Gastroesophageal sphincter (tissue), 4 donors: ENCODE results near the gene SPATA1. TPM values are rescaled to one million over a fixed set of nuclear protein-coding genes. Genes with fewer than 3 reads are reported as not detected.
A peak's percentile ranks its signal among the peaks of the same experiment; 100 is the strongest.

Experiments
- ATAC-seq: fragments of 150-250 bp; one replicate; pipeline ENCODE4 v1.9.1; 2016; ENCODE audit warnings: mild to moderate bottlenecking, moderate library complexity
- H3K27ac ChIP-seq, 4 donors: fragments of 200-600 bp; sonication (generic) in 3 of 4; 1 replicate in 3 of 4; 2 replicates in 1 of 4; pipeline ENCODE4 v1.5.1; 2016 to 2019
- H3K27me3 ChIP-seq: fragments of 200-600 bp; sonication (generic); one replicate; pipeline ENCODE4 v1.5.1; 2019
- H3K36me3 ChIP-seq, 2 donors: fragments of 200-600 bp; sonication (generic); one replicate each; pipeline ENCODE4 v1.5.1; 2019; ENCODE audit warnings: control low read depth in 1 of 2
- H3K4me1 ChIP-seq, 3 donors: fragments of 200-600 bp; sonication (generic); 1 replicate in 2 of 3; 2 replicates in 1 of 3; pipeline ENCODE4 v1.5.1; 2016 to 2019; ENCODE audit warnings: control low read depth in 2 of 3
- H3K4me3 ChIP-seq, 2 donors: fragments of 200-600 bp; sonication (generic); one replicate each; pipeline ENCODE4 v1.5.1; 2019; ENCODE audit warnings: mild to moderate bottlenecking in 1 of 2, moderate library complexity in 1 of 2
- H3K9me3 ChIP-seq, 3 donors: fragments of 200-600 bp; sonication (generic); one replicate each; pipeline ENCODE4 v1.5.1; 2017 to 2019; ENCODE audit warnings: control low read depth in 2 of 3
- EP300 ChIP-seq: sonication (generic); formaldehyde crosslinking; IDR thresholded peaks from one replicate; pipeline ENCODE4 v1.6.1; 2017; ENCODE audit warnings: antibody characterized with exemption, mild to moderate bottlenecking
- POLR2A ChIP-seq, 2 donors: fragments of 450-650 bp; IDR thresholded peaks; one replicate each; pipeline ENCODE4 v1.6.1; 2017; ENCODE audit warnings: antibody characterized with exemption in 2 of 2, mild to moderate bottlenecking in 2 of 2, moderate library complexity in 1 of 2
- POLR2AphosphoS5 ChIP-seq: sonication (generic); formaldehyde crosslinking; IDR thresholded peaks from one replicate; pipeline ENCODE4 v1.6.1; 2017; ENCODE audit warnings: antibody characterized with exemption
- WGBS, 2 donors: methylation state at CpG; one replicate each; pipeline ENCODE4 v1.1.5; 2018; ENCODE audit warnings: low coverage in 1 of 2; 5-methylcytosine and 5-hydroxymethylcytosine counted together
- total RNA-seq, 4 donors: library from RNA; depleted of rRNA; stranded (reverse); fragments of >200 nt; gene quantifications; one replicate each; pipeline ENCODE4 v1.1.0, GENCODE V29; 2016
- TF ChIP-seq, protein P1 (sequence below), 4 experiments: fragments of 200-600 bp in 2 of 4; fragments of 450-650 bp in 2 of 4; sonication (generic) in 1 of 4; IDR thresholded peaks; one replicate each; pipeline ENCODE4 v1.5.1; 2017 to 2019; ENCODE audit warnings: antibody characterized with exemption in 4 of 4, mild to moderate bottlenecking in 2 of 4, moderate library complexity in 2 of 4

SPATA1 gene
- total RNA-seq, 4 donors from 2014 or later = 1.2 TPM; not detected in 3

DNA sequence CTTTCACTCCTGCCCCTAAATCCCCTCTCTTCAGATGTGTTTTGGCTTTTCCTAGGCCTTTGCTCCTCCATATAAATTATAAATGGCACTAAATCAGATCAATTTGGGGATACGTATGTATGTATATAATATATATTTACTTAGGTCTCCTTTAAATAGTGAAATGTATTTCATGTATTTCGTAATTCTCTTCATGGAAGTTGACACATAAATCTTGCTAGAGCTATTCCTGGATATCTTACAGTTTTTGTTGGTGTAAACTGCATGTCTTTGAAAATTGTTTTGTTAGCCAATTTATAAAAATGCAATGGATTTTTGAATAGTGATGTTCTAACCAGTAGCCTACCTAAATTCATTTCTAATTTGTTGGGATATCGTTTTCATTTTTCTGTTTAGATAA lies 18.1 kb upstream of the SPATA1 start:
- WGBS, 2 donors = 72 to 92% methylated on average over 3 of the region's 3 CpGs
- TF ChIP-seq EP300 = no peak
- TF ChIP-seq, protein P1, sequence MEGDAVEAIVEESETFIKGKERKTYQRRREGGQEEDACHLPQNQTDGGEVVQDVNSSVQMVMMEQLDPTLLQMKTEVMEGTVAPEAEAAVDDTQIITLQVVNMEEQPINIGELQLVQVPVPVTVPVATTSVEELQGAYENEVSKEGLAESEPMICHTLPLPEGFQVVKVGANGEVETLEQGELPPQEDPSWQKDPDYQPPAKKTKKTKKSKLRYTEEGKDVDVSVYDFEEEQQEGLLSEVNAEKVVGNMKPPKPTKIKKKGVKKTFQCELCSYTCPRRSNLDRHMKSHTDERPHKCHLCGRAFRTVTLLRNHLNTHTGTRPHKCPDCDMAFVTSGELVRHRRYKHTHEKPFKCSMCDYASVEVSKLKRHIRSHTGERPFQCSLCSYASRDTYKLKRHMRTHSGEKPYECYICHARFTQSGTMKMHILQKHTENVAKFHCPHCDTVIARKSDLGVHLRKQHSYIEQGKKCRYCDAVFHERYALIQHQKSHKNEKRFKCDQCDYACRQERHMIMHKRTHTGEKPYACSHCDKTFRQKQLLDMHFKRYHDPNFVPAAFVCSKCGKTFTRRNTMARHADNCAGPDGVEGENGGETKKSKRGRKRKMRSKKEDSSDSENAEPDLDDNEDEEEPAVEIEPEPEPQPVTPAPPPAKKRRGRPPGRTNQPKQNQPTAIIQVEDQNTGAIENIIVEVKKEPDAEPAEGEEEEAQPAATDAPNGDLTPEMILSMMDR (IDR thresholded peaks at IDR 0.05) = no peak
- no peak for TF ChIP-seq POLR2A (IDR thresholded peaks at IDR 0.05)
- no peak for ATAC-seq
- Histone ChIP-seq H3K27me3 (no peaks in the 10 kb centered on the region), H3K36me3 (peaks cover 0 to 60% of the 10 kb centered on the region in 2 donors), H3K27ac (no peak overlapping the region), H3K9me3 (no peaks in the 10 kb centered on the region), H3K4me3 (no peak overlapping the region), H3K4me1 (peaks cover 0 to 13% (median 0%) of the 10 kb centered on the region in 3 donors)

DNA sequence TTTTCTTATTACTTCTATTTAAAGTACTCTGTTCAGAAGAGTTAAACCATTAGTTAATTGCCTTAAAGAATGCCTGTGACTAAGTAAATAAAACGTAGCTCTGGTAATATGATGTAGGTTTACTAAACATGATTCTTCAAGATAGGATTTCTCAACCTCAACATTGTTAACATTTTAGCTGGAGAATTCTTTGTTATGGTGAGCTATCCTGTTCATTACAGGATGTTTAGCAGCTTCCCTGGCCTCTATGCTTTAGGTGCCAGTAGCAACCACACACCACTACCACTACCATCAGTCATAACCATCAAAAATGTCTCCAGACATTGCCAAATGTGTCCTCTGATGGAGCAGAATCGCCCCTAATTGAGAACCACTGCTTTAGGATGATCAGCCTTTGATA lies 16.4 kb upstream of the SPATA1 start:
- H3K27me3 ChIP-seq = no peaks in the 10 kb centered on the region
- WGBS, 2 donors = 85 to 87% methylated on average over 2 of the region's 2 CpGs
- ATAC-seq = no peak
- no peak overlapping the region for H3K27ac ChIP-seq
- TF ChIP-seq POLR2A (IDR thresholded peaks at IDR 0.05) (no peak), POLR2AphosphoS5 (no peak), EP300 (no peak)
- TF ChIP-seq, protein P1 (IDR thresholded peaks at IDR 0.05) = no peak
- H3K4me3 ChIP-seq = no peak overlapping the region
- peaks cover 2 to 60% of the 10 kb centered on the region in 2 donors for H3K36me3 ChIP-seq
- no peaks in the 10 kb centered on the region for H3K9me3 ChIP-seq
- H3K4me1 ChIP-seq = peaks cover 0 to 13% (median 0%) of the 10 kb centered on the region in 3 donors

DNA sequence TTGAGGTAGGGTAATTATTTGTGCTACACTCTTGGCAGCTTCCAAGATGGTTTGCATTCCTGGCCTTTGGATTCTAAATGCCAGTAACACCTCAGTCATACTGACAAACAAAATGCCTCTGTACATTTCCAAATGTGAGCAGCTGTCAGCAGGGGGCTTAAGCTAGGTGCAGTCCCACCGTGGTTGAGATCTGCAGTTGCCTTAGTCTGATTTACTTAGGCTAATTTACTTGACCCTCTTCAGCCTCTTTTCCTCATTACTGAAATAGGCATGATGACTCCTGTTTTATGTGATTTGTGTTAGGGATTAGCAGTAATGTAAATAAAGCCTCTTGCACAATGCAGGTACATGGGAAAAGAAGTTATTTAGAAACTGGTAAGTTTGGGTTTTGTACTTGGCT lies 13.5 kb upstream of the SPATA1 start:
- peaks cover 0 to 13% (median 0%) of the 10 kb centered on the region in 3 donors for H3K4me1 ChIP-seq
- TF ChIP-seq, protein P1 (IDR thresholded peaks at IDR 0.05) = no peak
- TF ChIP-seq EP300 (no peak), POLR2A (IDR thresholded peaks at IDR 0.05) (no peak), POLR2AphosphoS5 (peak; percentile 67)
- H3K9me3 ChIP-seq = no peaks in the 10 kb centered on the region
- no peak for ATAC-seq
- H3K36me3 ChIP-seq = peaks cover 2 to 82% of the 10 kb centered on the region in 2 donors
- WGBS, 2 donors = 17 to 67% methylated on average over 1 of the region's 1 CpG
- H3K27me3 ChIP-seq = no peaks in the 10 kb centered on the region
- H3K27ac ChIP-seq = peak overlapping the region in 1 of 4 donors; percentile 25
- no peak overlapping the region for H3K4me3 ChIP-seq

DNA sequence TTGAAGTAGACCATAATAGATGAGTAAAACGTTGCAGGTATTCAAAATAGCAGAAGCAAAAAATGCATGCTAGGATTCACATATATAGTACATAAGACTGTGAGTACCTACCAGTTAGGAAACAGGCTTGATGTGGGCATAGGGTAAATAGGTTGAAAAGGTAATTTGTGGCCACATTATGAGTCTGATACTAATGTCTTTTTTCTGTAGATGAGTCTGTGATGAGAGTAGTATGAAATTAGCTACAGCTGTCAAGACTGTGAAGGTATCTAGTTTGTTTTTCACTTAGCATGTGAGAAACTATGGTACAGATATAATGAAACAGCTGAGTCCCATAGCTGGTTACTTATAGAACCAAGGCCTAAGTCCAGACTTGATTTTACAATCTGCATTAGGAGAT lies 12.4 kb upstream of the SPATA1 start:
- 50 to 90% methylated on average over 1 of the region's 1 CpG for WGBS, 2 donors

DNA sequence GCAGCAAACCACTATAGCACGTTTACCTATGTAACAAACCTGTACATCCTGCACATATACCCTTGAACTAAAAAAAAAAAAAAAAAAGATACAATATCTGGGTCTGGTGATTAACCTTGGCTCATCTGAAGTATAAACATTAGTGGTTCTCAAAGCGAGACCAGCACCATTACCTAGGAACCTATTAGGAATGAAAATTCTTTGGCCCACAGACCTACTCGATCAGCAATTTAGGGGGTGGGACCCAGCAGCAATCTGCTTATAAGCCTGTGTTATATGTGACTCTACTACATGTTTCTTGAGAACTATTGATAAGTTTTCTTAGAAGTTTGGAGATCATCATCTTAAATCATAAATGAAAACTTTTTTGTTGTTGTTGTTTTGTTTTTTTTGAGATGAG lies 9.7 kb upstream of the SPATA1 start:
- 74 to 84% methylated on average over 3 of the region's 3 CpGs for WGBS, 2 donors
- no peak overlapping the region for H3K4me3 ChIP-seq
- ATAC-seq = no peak
- TF ChIP-seq, protein P1 (IDR thresholded peaks at IDR 0.05) = no peak
- TF ChIP-seq EP300 (no peak), POLR2AphosphoS5 (no peak), POLR2A (IDR thresholded peaks at IDR 0.05) (no peak)
- peaks cover 2 to 92% of the 10 kb centered on the region in 2 donors for H3K36me3 ChIP-seq
- peaks cover 0 to 48% (median 3%) of the 10 kb centered on the region in 3 donors for H3K4me1 ChIP-seq
- no peaks in the 10 kb centered on the region for H3K9me3 ChIP-seq
- no peak overlapping the region for H3K27ac ChIP-seq
- no peaks in the 10 kb centered on the region for H3K27me3 ChIP-seq

More for the DNA sequence above, 12.4 kb upstream of the SPATA1 start:
- no peaks in the 10 kb centered on the region for H3K9me3 ChIP-seq
- TF ChIP-seq POLR2AphosphoS5 (no peak), POLR2A (IDR thresholded peaks at IDR 0.05) (no peak), EP300 (no peak)
- TF ChIP-seq, protein P1 (IDR thresholded peaks at IDR 0.05) = no peak
- H3K27ac ChIP-seq = peak overlapping the region in 1 of 4 donors; percentile 25
- H3K36me3 ChIP-seq = peaks cover 2 to 92% of the 10 kb centered on the region in 2 donors
- ATAC-seq = no peak
- H3K4me3 ChIP-seq = no peak overlapping the region
- peaks cover 0 to 23% (median 2%) of the 10 kb centered on the region in 3 donors for H3K4me1 ChIP-seq
- H3K27me3 ChIP-seq = no peaks in the 10 kb centered on the region
